IMR-90 (cell line): ENCODE measurements around the gene RPS13. TPM values are rescaled to one million over a fixed set of nuclear protein-coding genes. Genes with fewer than 3 reads are reported as not detected.

ENCODE experiments used
- ATAC-seq: fragments of 200-7000 bp; cut with Tn5 transposase; 2 replicates; pipeline ENCODE4 v1.9.1; 2020; ENCODE audit warnings: low read depth, mild to moderate bottlenecking, moderate library complexity
- BruUV-seq: library from RNA; stranded (reverse); fragments of 400-500 nt; replicated peaks from 2 replicates; lab custom pipeline; 2021; lab: Mats Ljungman, UMichigan
- CTCF ChIA-PET: fragments of 300-600 bp; formaldehyde crosslinking; extraction: SDS; loops from one replicate; lab custom pipeline; 2021; ENCODE audit warnings: antibody characterized with exemption; lab: Yijun Ruan, JAX
- POLR2A ChIA-PET: fragments of 300-600 bp; sonication (Branson Sonifier 250); formaldehyde crosslinking; loops from one replicate; lab custom pipeline; 2022; ENCODE audit warnings: antibody characterized with exemption; ENCODE audit not compliant: unreplicated experiment; lab: Charles Lee
- DNase-seq: peaks from one replicate; pipeline ENCODE4 v3.0.0; 2013
- H2AFZ ChIP-seq: replicated peaks from 2 replicates; pipeline ENCODE3; 2013; ENCODE audit warnings: low read length, mild to moderate bottlenecking; ENCODE audit not compliant: poor library complexity
- H2AK5ac ChIP-seq: 2 replicates; pipeline ENCODE4 v1.6.1; 2013; ENCODE audit warnings: low read depth, low read length, inconsistent platforms
- H2AK9ac ChIP-seq: replicated peaks from 2 replicates; pipeline ENCODE3; 2013; ENCODE audit warnings: mild to moderate bottlenecking, low read depth, low read length, moderate library complexity; ENCODE audit not compliant: poor library complexity
- H2BK120ac ChIP-seq: 2 replicates; pipeline ENCODE4 v1.6.1; 2013; ENCODE audit warnings: low read depth, low read length, inconsistent platforms
- H2BK15ac ChIP-seq: 3 replicates; pipeline ENCODE4 v1.6.1; 2013; ENCODE audit warnings: low read depth, low read length, inconsistent platforms
- H2BK20ac ChIP-seq: 2 replicates; pipeline ENCODE4 v1.6.1; 2013; ENCODE audit warnings: low read depth, mild to moderate bottlenecking, inconsistent platforms, low read length, moderate library complexity
- H2BK5ac ChIP-seq: 2 replicates; pipeline ENCODE4 v1.6.1; 2013; ENCODE audit warnings: mild to moderate bottlenecking, low read depth, low read length, inconsistent platforms; ENCODE audit not compliant: poor library complexity, severe bottlenecking
- H3K14ac ChIP-seq: replicated peaks from 2 replicates; pipeline ENCODE4 v1.6.1; 2013; ENCODE audit warnings: low read depth, low read length, inconsistent platforms
- H3K18ac ChIP-seq: 2 replicates; pipeline ENCODE4 v1.6.1; 2013; ENCODE audit warnings: low read depth, low read length, control low read depth
- H3K23ac ChIP-seq: 2 replicates; pipeline ENCODE4 v1.6.1; 2013; ENCODE audit warnings: low read depth, low read length, inconsistent platforms
- H3K27ac ChIP-seq: 2 replicates; pipeline ENCODE4 v1.5.1; 2013; ENCODE audit warnings: mild to moderate bottlenecking, control low read depth, low read length; ENCODE audit not compliant: insufficient read depth
- H3K27me3 ChIP-seq: 2 replicates; pipeline ENCODE4 v1.6.1; 2013; ENCODE audit warnings: low read length; ENCODE audit not compliant: control insufficient read depth, insufficient read depth
- H3K36me3 ChIP-seq: 2 replicates; pipeline ENCODE4 v1.6.1; 2013; ENCODE audit warnings: low read length, mixed read lengths; ENCODE audit not compliant: control insufficient read depth, insufficient read depth
- H3K4ac ChIP-seq: 2 replicates; pipeline ENCODE4 v1.6.1; 2013; ENCODE audit warnings: low read depth, low read length, inconsistent platforms
- H3K4me1 ChIP-seq: 2 replicates; pipeline ENCODE4 v1.6.1; 2013; ENCODE audit warnings: low read length, mixed read lengths; ENCODE audit not compliant: control insufficient read depth, insufficient read depth
- H3K4me2 ChIP-seq: 2 replicates; pipeline ENCODE4 v1.6.1; 2013; ENCODE audit warnings: low read depth, mild to moderate bottlenecking, control low read depth, low read length, moderate library complexity
- H3K4me3 ChIP-seq: 2 replicates; pipeline ENCODE4 v1.5.1; 2013; ENCODE audit warnings: low read depth, mild to moderate bottlenecking, control low read depth, low read length, moderate library complexity; ENCODE audit not compliant: insufficient read depth
- H3K56ac ChIP-seq: 2 replicates; pipeline ENCODE4 v1.6.1; 2013; ENCODE audit warnings: low read length, inconsistent platforms; ENCODE audit not compliant: insufficient read depth; ENCODE audit errors: extremely low read depth
- H3K79me1 ChIP-seq, 2 experiments: 2 replicates each; pipeline ENCODE4 v1.6.1; 2013; ENCODE audit warnings: low read length in 2 of 2, inconsistent platforms in 1 of 2, low read depth in 1 of 2
- H3K9ac ChIP-seq: 2 replicates; pipeline ENCODE4 v1.6.1; 2013; ENCODE audit warnings: low read depth, low read length, control low read depth
- H3K9me1 ChIP-seq: 2 replicates; pipeline ENCODE4 v1.6.1; 2013; ENCODE audit warnings: low read length, inconsistent platforms; ENCODE audit not compliant: insufficient read depth
- H3K9me3 ChIP-seq: 2 replicates; pipeline ENCODE4 v1.6.1; 2013; ENCODE audit warnings: low read length; ENCODE audit not compliant: control insufficient read depth, insufficient read depth
- H4K20me1 ChIP-seq: 2 replicates; pipeline ENCODE4 v1.6.1; 2013; ENCODE audit warnings: low read length, inconsistent platforms; ENCODE audit not compliant: insufficient read depth
- H4K5ac ChIP-seq: 2 replicates; pipeline ENCODE4 v1.6.1; 2013; ENCODE audit warnings: mild to moderate bottlenecking, low read depth, low read length, control low read depth
- H4K8ac ChIP-seq, 2 experiments: 2 replicates each; pipeline ENCODE4 v1.6.1; 2013; ENCODE audit warnings: low read depth in 2 of 2, low read length in 2 of 2, control low read depth in 1 of 2, inconsistent platforms in 1 of 2
- H4K91ac ChIP-seq: 2 replicates; pipeline ENCODE4 v1.6.1; 2013; ENCODE audit warnings: low read depth, low read length, inconsistent platforms; ENCODE audit not compliant: insufficient read depth
- BHLHE40 ChIP-seq: fragments of 150-350 bp; IDR thresholded peaks from 2 replicates; pipeline ENCODE4 v1.6.1; 2016; ENCODE audit warnings: mild to moderate bottlenecking, low read depth, low read length
- CHD1 ChIP-seq: IDR thresholded peaks from 2 replicates; pipeline ENCODE4 v1.6.1; 2012; ENCODE audit warnings: low read depth, low read length, improper control_type of control experiment
- MAZ ChIP-seq: IDR thresholded peaks from 2 replicates; pipeline ENCODE4 v1.6.1; 2012; ENCODE audit warnings: low read depth, mild to moderate bottlenecking, low read length, improper control_type of control experiment, moderate library complexity, borderline replicate concordance
- MXI1 ChIP-seq: IDR thresholded peaks from 2 replicates; pipeline ENCODE4 v1.6.1; 2012; ENCODE audit warnings: low read depth, mild to moderate bottlenecking, low read length, moderate library complexity, borderline replicate concordance
- POLR2A ChIP-seq: IDR thresholded peaks from 2 replicates; pipeline ENCODE4 v1.6.1; 2012; ENCODE audit warnings: mild to moderate bottlenecking, low read depth, low read length
- RAD21 ChIP-seq: IDR thresholded peaks from 2 replicates; pipeline ENCODE4 v1.6.1; 2012; ENCODE audit warnings: low read length, improper control_type of control experiment
- RFX5 ChIP-seq: IDR thresholded peaks from 2 replicates; pipeline ENCODE4 v1.8.0; 2012; ENCODE audit warnings: low read depth, mild to moderate bottlenecking, low read length, moderate library complexity
- WGBS, 2 experiments: methylation state at CpG; one replicate each; pipeline versions ENCODE4 v1.1.5 to v1.1.7; 2013; ENCODE audit warnings: missing lambda C conversion rate in 2 of 2; ENCODE audit not compliant: insufficient read length in 1 of 2; ENCODE audit errors: extremely low coverage in 2 of 2; 5-methylcytosine and 5-hydroxymethylcytosine counted together
- dilution Hi-C: fragments of 300-500 bp; cut with HindIII; formaldehyde crosslinking; loops from one replicate; pipeline ENCODE4 v1.14.3; 2018; ENCODE audit warnings: low sequenced_read_pairs; ENCODE audit not compliant: unreplicated experiment
- in situ Hi-C: fragments of 300-500 bp; cut with MboI; formaldehyde crosslinking; loops from 3 replicates; pipeline ENCODE4 v1.14.3; 2019; ENCODE audit warnings: low sequenced_read_pairs, inconsistent platforms, mixed read lengths
- intact Hi-C: fragments of 100-400 bp; cut with micrococcal nuclease; formaldehyde crosslinking; loops from 2 replicates; pipeline ENCODE4 v1.10.0; 2022
- polyA plus RNA-seq, 3 experiments: library from polyadenylated mRNA; depleted of rRNA; stranded (reverse); fragments of >200 nt; gene quantifications; 2 replicates each; pipeline ENCODE4 v1.2.3, GENCODE V29; 2012; ENCODE audit warnings: low replicate concordance in 1 of 3
- total RNA-seq: library from RNA; depleted of rRNA; stranded (reverse); fragments of >200 nt; gene quantifications from 2 replicates; pipeline ENCODE4 v1.2.3, GENCODE V29; 2012

Gene RPS13
- total and polyA plus RNA-seq, 2 of the 4 experiments (the other 2 are of a cell fraction) = 548 to 701 TPM

DNA sequence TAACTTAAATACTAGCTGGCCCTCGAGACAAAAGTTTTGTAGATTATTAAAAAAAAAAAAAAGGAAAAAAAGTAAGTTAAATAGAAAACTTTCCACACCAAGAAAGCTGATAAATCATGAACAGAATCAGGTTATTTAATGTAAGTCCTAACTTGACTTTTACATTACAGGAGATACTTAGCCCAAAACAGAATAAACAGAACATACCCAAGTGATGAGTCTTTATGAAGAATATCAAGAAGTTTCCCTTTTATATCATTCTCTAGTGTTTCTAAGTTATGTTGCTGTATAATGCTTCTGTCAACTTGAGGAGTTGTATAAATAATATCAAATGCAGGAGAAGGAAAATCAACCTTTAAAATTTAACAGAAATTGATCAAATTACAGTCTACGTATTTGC lies 44.5 kb upstream of the RPS13 start:
- H3K56ac ChIP-seq = no peak overlapping the region
- no peak overlapping the region for H3K4ac ChIP-seq
- H2BK15ac ChIP-seq = no peak overlapping the region
- H3K18ac ChIP-seq = no peak overlapping the region
- no peak overlapping the region for H2AK9ac ChIP-seq
- H3K79me1 ChIP-seq = no peaks in the 10 kb centered on the region; a peak in 1 of 4 replicates
- no peak overlapping the region for H3K14ac ChIP-seq
- peak; percentile 55 for DNase-seq
- H2AK5ac ChIP-seq = no peak overlapping the region
- no peak overlapping the region for H2BK120ac ChIP-seq
- no CpG with 5 or more reads among the region's 2 CpGs for WGBS, 2 experiments
- H3K4me3 ChIP-seq = no peak overlapping the region
- no peak overlapping the region for H3K4me2 ChIP-seq
- no peak overlapping the region for H3K9ac ChIP-seq
- POLR2A ChIA-PET = interaction anchor here (0.6 kb wide), 1 partner anchor 1206 kb away, joined by 5 read pairs; no protein-coding TSS in a partner anchor
- dilution Hi-C loops = no loop called here
- CTCF ChIA-PET = interaction anchor here (1.4 kb wide), 1 partner anchor 14 kb away, joined by 3 read pairs; no protein-coding TSS in a partner anchor
- H4K5ac ChIP-seq = no peak overlapping the region
- no peak overlapping the region for H3K27ac ChIP-seq
- H4K8ac ChIP-seq = no peak overlapping the region
- no peak overlapping the region for H2AFZ ChIP-seq
- no peaks in the 10 kb centered on the region for H3K4me1 ChIP-seq
- TF ChIP-seq RFX5 (no peak), RAD21 (no peak), MAZ (no peak), BHLHE40 (no peak), CHD1 (no peak), POLR2A (no peak), MXI1 (no peak)
- H4K91ac ChIP-seq = no peak overlapping the region
- H2BK20ac ChIP-seq = no peak overlapping the region
- H3K36me3 ChIP-seq = peaks cover 5% of the 10 kb centered on the region; the same call in 1 of the 2 replicates
- H2BK5ac ChIP-seq = no peak overlapping the region
- no peaks in the 10 kb centered on the region for H4K20me1 ChIP-seq
- no peaks in the 10 kb centered on the region for H3K9me1 ChIP-seq
- in situ Hi-C loops = no loop called here
- intact Hi-C loops = loop anchor here (5.0 kb wide), 1 partner anchor 35 kb away; no protein-coding TSS in a partner anchor
- BruUV-seq = no TSS peak
- ATAC-seq = peak; percentile 68
- no peaks in the 10 kb centered on the region for H3K9me3 ChIP-seq
- no peak overlapping the region for H3K23ac ChIP-seq
- no peaks in the 10 kb centered on the region for H3K27me3 ChIP-seq
